NCI-H1436 treated with DMSO at 0.1 percent for 48 hours (cell line): ENCODE data around the gene GGA3.
"Not testable (repeated sequence)": the region's sequence is repeated elsewhere in the genome, so short reads cannot be mapped to it uniquely, and the experiment has no call there.

Experiments used
- DNase-seq: peaks from one replicate; lab custom pipeline; 2025; lab: John Stamatoyannopoulos, UW

GGA3 gene

GRCh38 chr17:75218131-75218530, 43.3 kb downstream of the GGA3 start:
- no peak for DNase-seq

GRCh38 chr17:75209061-75209460, 52.3 kb downstream of the GGA3 start:
- DNase-seq, result no peak

GRCh38 chr17:75208161-75208560, 53.2 kb downstream of the GGA3 start:
- DNase-seq, result no peak

DNA sequence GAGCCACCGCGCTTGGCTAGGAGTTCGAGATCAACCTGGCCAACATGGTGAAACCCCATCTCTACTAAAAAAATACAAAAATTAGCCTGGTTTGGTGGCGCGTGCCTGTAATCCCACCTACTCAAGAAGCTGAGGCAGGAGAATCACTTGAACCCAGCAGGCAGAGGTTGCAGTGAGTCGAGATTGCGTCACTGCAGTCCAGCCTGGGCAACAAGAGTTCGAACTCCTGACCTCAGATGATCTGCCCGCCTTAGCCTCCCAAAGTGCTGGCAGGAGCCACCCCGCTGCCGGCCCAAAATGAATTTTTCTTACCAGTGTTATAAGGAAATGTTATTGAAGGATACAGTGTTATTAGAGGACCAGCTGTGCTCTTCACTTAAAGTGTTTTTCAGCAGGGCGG, 53.6 kb downstream of the GGA3 start:
- DNase-seq, result no peak

- not testable (repeated sequence) for DNase-seq
These were observed 54.4 kb downstream of the GGA3 start for GRCh38 chr17:75207050-75207407.

DNA sequence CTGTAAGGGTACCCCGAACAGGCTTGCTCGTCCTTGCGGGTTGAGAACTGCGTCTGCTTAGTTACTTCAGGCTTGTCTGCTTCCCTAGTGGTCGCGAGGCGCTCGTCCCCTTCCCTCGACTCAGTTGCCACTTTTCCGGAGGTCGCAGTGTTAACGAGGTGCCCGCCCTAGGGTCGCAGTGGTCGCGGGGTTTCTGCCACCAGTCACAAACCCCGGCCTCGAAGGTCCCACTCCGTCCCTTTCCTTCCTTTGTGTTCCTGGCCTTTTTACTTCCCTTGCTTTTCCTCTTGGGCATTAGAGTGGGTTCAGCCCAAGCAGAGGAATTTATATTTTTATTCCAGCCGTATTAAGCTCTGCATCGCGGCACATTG, 55.6 kb downstream of the GGA3 start:
- DNase-seq, result no peak

DNA sequence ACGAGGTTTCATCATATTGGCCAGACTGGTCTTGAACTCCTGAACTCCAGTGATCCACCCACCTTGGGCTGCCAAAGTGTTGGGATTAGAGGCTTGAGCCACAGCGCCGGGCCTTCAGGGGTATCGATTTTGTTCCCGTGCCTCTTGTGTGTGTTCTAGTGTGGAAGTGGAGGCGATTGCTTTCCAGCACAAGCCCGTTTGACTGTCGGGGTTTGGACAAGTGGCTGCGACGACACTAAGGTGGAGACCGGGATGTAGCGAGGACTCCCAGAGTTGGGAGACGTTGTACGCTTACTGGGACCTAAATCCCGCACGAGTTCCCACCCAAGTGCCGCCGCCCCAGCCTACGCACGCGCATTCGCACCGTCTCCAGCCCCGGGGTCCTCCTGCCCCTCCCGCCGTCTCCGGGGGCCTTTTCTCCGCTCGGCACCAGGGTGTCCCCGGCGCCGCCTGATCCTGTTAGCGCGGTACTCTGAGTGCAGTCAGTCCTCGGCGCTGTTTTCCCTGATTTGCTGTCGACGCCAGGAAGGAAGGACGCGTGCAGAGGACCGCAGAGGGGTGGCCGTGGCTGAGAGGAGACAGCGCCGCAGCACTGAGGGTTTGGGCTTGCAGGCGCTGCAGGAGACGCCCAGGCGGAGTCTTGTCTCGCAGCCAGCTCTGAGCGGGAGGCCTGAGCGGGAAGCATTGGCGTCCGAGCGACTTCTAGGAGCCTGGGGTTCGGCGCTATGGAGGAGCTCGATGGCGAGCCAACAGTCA, 56.2 kb downstream of the GGA3 start, which contains the start of gene NUP85:
NUP85 (plus strand) TSS at position 643 of the 756 bp plus-strand sequence; CDS start at position 726, 83 bp downstream.
- DNase-seq, result peak; percentile 80

GRCh38 chr17:75199886-75200618, 61.4 kb downstream of the GGA3 start:
- DNase-seq, result no peak

GRCh38 chr17:75194879-75195278, 66.5 kb downstream of the GGA3 start:
- DNase-seq, result no peak

DNA sequence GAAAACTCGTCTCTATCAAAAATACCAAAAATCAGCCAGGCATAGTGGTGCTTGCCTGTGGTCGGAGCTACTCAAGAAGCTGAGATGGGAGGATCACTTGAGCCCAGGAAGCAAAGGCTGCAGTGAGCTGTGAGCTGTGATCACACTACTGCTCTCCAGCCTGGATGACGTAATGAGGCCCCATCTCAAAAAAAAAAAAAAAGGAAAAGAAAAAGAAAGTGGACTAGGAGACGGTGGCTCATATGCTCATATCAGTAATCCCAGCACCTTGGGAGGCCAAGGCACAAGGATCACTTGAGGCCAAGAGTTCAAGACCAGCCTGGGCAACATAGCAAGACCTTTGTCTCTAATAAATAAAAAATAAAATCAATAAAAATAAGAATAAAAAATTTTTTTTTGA, 69.8 kb downstream of the GGA3 start:
- no peak for DNase-seq

- DNase-seq, result no peak
These were observed 72.8 kb downstream of the GGA3 start for GRCh38 chr17:75188614-75189013.
